GM23338 (cell line): Measurements from ENCODE around the gene PALLD. TPM values are rescaled to one million over a fixed set of nuclear protein-coding genes. Genes with fewer than 3 reads are reported as not detected.

Experiments
- ATAC-seq: fragments of 200-7000 bp; cut with Tn5 transposase; 3 replicates; pipeline ENCODE4 v1.9.1; 2020
- DNase-seq: peaks from one replicate; pipeline ENCODE4 v3.0.0-alpha.2; 2015; ENCODE audit warnings: low spot score
- H2AFZ ChIP-seq: fragments of 200-600 bp; sonication (generic); 2 replicates; pipeline ENCODE4 v1.8.0; 2016; ENCODE audit warnings: antibody characterized with exemption, mild to moderate bottlenecking, moderate library complexity
- H3F3A ChIP-seq: fragments of 200-600 bp; sonication (generic); replicated peaks from 2 replicates; pipeline ENCODE4 v1.8.0; 2017; ENCODE audit warnings: antibody characterized with exemption, mixed run types, low read depth
- H3K27ac ChIP-seq: fragments of 200-600 bp; sonication (generic); 2 replicates; pipeline ENCODE4 v1.6.1; 2016; ENCODE audit warnings: low read depth
- H3K27me3 ChIP-seq: fragments of 200-600 bp; sonication (generic); 2 replicates; pipeline ENCODE4 v1.8.0; 2016; ENCODE audit warnings: mild to moderate bottlenecking, mixed run types, moderate library complexity; ENCODE audit not compliant: insufficient read depth
- H3K36me3 ChIP-seq: fragments of 200-600 bp; sonication (generic); 2 replicates; pipeline ENCODE4 v1.8.0; 2016; ENCODE audit warnings: mild to moderate bottlenecking; ENCODE audit not compliant: insufficient read depth
- H3K4me1 ChIP-seq: fragments of 200-600 bp; sonication (generic); 2 replicates; pipeline ENCODE4 v1.8.0; 2016; ENCODE audit warnings: mild to moderate bottlenecking, moderate library complexity; ENCODE audit not compliant: insufficient read depth
- H3K4me2 ChIP-seq: fragments of 200-600 bp; sonication (generic); 2 replicates; pipeline ENCODE4 v1.7.1; 2017; ENCODE audit warnings: mixed run types
- H3K4me3 ChIP-seq: fragments of 200-600 bp; sonication (generic); 2 replicates; pipeline ENCODE4 v1.6.1; 2016; ENCODE audit warnings: mixed run types
- H3K79me2 ChIP-seq: fragments of 200-600 bp; sonication (generic); replicated peaks from 2 replicates; pipeline ENCODE4 v1.8.0; 2017; ENCODE audit warnings: mild to moderate bottlenecking; ENCODE audit not compliant: insufficient read depth
- H3K9me2 ChIP-seq: fragments of 200-600 bp; sonication (generic); 2 replicates; pipeline ENCODE4 v1.8.0; 2017; ENCODE audit not compliant: insufficient read depth
- H4K20me1 ChIP-seq: fragments of 200-600 bp; sonication (generic); replicated peaks from 2 replicates; pipeline ENCODE4 v1.8.0; 2017; ENCODE audit warnings: mild to moderate bottlenecking; ENCODE audit not compliant: insufficient read depth
- H3K27ac Mint-ChIP-seq: 2 replicates; pipeline ENCODE4 v1.8.0; 2020; ENCODE audit warnings: inconsistent platforms, mild to moderate bottlenecking, moderate library complexity, mixed read lengths
- H3K27me3 Mint-ChIP-seq: 3 replicates; pipeline ENCODE4 v1.8.0; 2022; ENCODE audit warnings: low read depth, mild to moderate bottlenecking, moderate library complexity, mixed read lengths, inconsistent platforms; ENCODE audit not compliant: insufficient read depth, poor library complexity
- H3K36me3 Mint-ChIP-seq: 3 replicates; pipeline ENCODE4 v1.8.0; 2021; ENCODE audit warnings: low read depth, mild to moderate bottlenecking, inconsistent platforms, moderate library complexity, mixed read lengths
- H3K4me1 Mint-ChIP-seq: 3 replicates; pipeline ENCODE4 v1.8.0; 2020; ENCODE audit warnings: mild to moderate bottlenecking, inconsistent platforms, mixed read lengths
- H3K4me3 Mint-ChIP-seq: 3 replicates; pipeline ENCODE4 v1.8.0; 2021; ENCODE audit warnings: moderate library complexity, mild to moderate bottlenecking, inconsistent platforms, mixed read lengths
- H3K9me3 Mint-ChIP-seq: 3 replicates; pipeline ENCODE4 v1.8.0; 2020; ENCODE audit warnings: moderate library complexity, mild to moderate bottlenecking, inconsistent platforms, mixed read lengths
- CREB1 ChIP-seq: fragments of 250-450 bp; sonication (Bioruptor Pico); IDR thresholded peaks from 2 replicates; pipeline ENCODE4 v1.5.0; 2020; ENCODE audit warnings: low read depth, mild to moderate bottlenecking, moderate library complexity
- EZH2 ChIP-seq: fragments of 200-600 bp; sonication (generic); IDR thresholded peaks from one replicate; pipeline ENCODE4 v1.8.0; 2017; ENCODE audit warnings: antibody characterized with exemption, mild to moderate bottlenecking, low read depth; ENCODE audit not compliant: unreplicated experiment
- EZH2phosphoT487 ChIP-seq: fragments of 200-600 bp; sonication (generic); IDR thresholded peaks from one replicate; pipeline ENCODE4 v1.8.1; 2018; ENCODE audit warnings: antibody characterized with exemption; ENCODE audit not compliant: unreplicated experiment
- JUNB ChIP-seq: IDR thresholded peaks from one replicate; pipeline ENCODE4 v1.6.1; 2016; ENCODE audit warnings: antibody characterized with exemption; ENCODE audit not compliant: unreplicated experiment
- NANOG ChIP-seq: IDR thresholded peaks from 2 replicates; pipeline ENCODE4 v1.6.1; 2016; ENCODE audit warnings: antibody characterized with exemption, borderline replicate concordance
- POLR2AphosphoS5 ChIP-seq: IDR thresholded peaks from 2 replicates; pipeline ENCODE4 v1.6.1; 2016; ENCODE audit warnings: antibody characterized with exemption, low read depth
- STAT1 ChIP-seq: IDR thresholded peaks from one replicate; pipeline ENCODE4 v1.6.1; 2016; ENCODE audit warnings: antibody characterized with exemption; ENCODE audit not compliant: unreplicated experiment
- ZNF114 ChIP-seq: fragments of 250-450 bp; sonication (Bioruptor Pico); IDR thresholded peaks from 2 replicates; pipeline ENCODE4 v1.5.0; 2020; ENCODE audit warnings: mild to moderate bottlenecking, moderate library complexity
- ZNF331 ChIP-seq: fragments of 250-450 bp; sonication (Bioruptor Pico); IDR thresholded peaks from 2 replicates; pipeline ENCODE4 v1.5.0; 2020; ENCODE audit warnings: low read depth, mild to moderate bottlenecking, moderate library complexity
- polyA plus RNA-seq: library from polyadenylated mRNA; unstranded; fragments of >200 nt; fragmentation: Nextera tagmentation; extraction: Ambion mirVana; gene quantifications from 2 replicates; pipeline ENCODE4 v1.2.1, GENCODE V29; 2016
- total RNA-seq: library from RNA; depleted of rRNA; stranded (reverse); fragments of >200 nt; shearing (Covaris generic); gene quantifications from 2 replicates; pipeline ENCODE4 v1.2.3, GENCODE V29; 2014
- TF ChIP-seq, protein P1 (sequence below), 2 experiments: fragments of 200-600 bp in 1 of 2; sonication (generic) in 1 of 2; conservative IDR thresholded peaks; 2 replicates each; pipeline versions ENCODE4 v1.5.1 to v1.6.1; 2016 to 2017; ENCODE audit warnings: antibody characterized with exemption in 2 of 2, low read depth in 2 of 2, mild to moderate bottlenecking in 2 of 2, moderate library complexity in 1 of 2
- TF ChIP-seq, protein P2 (sequence below): fragments of 250-450 bp; sonication (Bioruptor Pico); IDR thresholded peaks from 2 replicates; pipeline ENCODE4 v1.5.0; 2020; ENCODE audit warnings: mild to moderate bottlenecking, moderate library complexity
- TF ChIP-seq, protein P3 (sequence below): IDR thresholded peaks from one replicate; pipeline ENCODE4 v1.6.1; 2018; ENCODE audit warnings: antibody characterized with exemption; ENCODE audit not compliant: unreplicated experiment
- TF ChIP-seq, protein P4 (sequence below): IDR thresholded peaks from 2 replicates; pipeline ENCODE4 v1.6.1; 2016; ENCODE audit warnings: antibody characterized with exemption

The PALLD gene
- total and polyA plus RNA-seq, 2 experiments from 2014 or later = 13.1 to 30.2 TPM

DNA sequence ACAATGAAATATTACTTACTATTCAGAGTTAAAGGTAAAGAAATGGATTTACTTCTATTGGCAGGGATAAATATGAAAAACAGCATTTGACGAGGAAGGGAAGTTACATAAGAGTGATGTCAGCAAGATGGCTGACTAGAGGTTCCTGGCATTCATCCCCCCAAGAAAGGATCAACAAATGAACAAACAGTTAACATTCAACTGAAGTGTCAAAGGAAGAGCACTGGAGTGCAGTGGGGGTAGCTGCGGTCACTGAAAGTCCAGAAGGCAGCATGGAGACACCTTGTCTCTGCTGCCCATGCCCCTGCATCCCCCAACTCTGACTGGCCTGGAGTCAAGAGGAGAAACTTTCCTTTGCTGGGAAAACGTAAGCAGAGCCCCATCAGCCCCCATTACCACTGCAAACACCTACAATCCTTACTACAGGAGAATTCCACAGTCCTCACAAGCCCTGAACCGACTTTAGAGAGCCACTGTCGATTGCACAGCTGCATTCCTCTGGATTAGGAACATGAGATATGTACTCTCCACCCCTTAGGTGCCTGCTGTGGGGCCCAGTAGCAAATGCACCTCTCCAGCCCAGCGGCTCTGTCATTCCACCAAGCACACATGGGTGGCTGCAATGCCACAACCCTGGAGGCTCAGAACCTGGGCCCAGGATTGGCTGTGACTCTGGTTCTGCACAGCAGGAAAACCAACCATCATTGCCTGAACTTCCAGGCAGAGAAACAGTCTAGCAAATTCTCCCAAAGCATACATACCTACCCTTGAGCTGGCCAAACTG lies 433.8 kb downstream of the PALLD start:
- TF ChIP-seq, protein P1, sequence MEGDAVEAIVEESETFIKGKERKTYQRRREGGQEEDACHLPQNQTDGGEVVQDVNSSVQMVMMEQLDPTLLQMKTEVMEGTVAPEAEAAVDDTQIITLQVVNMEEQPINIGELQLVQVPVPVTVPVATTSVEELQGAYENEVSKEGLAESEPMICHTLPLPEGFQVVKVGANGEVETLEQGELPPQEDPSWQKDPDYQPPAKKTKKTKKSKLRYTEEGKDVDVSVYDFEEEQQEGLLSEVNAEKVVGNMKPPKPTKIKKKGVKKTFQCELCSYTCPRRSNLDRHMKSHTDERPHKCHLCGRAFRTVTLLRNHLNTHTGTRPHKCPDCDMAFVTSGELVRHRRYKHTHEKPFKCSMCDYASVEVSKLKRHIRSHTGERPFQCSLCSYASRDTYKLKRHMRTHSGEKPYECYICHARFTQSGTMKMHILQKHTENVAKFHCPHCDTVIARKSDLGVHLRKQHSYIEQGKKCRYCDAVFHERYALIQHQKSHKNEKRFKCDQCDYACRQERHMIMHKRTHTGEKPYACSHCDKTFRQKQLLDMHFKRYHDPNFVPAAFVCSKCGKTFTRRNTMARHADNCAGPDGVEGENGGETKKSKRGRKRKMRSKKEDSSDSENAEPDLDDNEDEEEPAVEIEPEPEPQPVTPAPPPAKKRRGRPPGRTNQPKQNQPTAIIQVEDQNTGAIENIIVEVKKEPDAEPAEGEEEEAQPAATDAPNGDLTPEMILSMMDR (conservative IDR thresholded peaks at IDR 0.05; ENCODE audit: low read depth in 2 of 2) = no peak
- TF ChIP-seq CREB1 (CRISPR knock-in tag) = no peak
- TF ChIP-seq JUNB = no peak
- no peak for TF ChIP-seq NANOG
- TF ChIP-seq ZNF114 (CRISPR knock-in tag) = no peak
- TF ChIP-seq ZNF331 = no peak
- no peak for TF ChIP-seq STAT1
- TF ChIP-seq, protein P2, sequence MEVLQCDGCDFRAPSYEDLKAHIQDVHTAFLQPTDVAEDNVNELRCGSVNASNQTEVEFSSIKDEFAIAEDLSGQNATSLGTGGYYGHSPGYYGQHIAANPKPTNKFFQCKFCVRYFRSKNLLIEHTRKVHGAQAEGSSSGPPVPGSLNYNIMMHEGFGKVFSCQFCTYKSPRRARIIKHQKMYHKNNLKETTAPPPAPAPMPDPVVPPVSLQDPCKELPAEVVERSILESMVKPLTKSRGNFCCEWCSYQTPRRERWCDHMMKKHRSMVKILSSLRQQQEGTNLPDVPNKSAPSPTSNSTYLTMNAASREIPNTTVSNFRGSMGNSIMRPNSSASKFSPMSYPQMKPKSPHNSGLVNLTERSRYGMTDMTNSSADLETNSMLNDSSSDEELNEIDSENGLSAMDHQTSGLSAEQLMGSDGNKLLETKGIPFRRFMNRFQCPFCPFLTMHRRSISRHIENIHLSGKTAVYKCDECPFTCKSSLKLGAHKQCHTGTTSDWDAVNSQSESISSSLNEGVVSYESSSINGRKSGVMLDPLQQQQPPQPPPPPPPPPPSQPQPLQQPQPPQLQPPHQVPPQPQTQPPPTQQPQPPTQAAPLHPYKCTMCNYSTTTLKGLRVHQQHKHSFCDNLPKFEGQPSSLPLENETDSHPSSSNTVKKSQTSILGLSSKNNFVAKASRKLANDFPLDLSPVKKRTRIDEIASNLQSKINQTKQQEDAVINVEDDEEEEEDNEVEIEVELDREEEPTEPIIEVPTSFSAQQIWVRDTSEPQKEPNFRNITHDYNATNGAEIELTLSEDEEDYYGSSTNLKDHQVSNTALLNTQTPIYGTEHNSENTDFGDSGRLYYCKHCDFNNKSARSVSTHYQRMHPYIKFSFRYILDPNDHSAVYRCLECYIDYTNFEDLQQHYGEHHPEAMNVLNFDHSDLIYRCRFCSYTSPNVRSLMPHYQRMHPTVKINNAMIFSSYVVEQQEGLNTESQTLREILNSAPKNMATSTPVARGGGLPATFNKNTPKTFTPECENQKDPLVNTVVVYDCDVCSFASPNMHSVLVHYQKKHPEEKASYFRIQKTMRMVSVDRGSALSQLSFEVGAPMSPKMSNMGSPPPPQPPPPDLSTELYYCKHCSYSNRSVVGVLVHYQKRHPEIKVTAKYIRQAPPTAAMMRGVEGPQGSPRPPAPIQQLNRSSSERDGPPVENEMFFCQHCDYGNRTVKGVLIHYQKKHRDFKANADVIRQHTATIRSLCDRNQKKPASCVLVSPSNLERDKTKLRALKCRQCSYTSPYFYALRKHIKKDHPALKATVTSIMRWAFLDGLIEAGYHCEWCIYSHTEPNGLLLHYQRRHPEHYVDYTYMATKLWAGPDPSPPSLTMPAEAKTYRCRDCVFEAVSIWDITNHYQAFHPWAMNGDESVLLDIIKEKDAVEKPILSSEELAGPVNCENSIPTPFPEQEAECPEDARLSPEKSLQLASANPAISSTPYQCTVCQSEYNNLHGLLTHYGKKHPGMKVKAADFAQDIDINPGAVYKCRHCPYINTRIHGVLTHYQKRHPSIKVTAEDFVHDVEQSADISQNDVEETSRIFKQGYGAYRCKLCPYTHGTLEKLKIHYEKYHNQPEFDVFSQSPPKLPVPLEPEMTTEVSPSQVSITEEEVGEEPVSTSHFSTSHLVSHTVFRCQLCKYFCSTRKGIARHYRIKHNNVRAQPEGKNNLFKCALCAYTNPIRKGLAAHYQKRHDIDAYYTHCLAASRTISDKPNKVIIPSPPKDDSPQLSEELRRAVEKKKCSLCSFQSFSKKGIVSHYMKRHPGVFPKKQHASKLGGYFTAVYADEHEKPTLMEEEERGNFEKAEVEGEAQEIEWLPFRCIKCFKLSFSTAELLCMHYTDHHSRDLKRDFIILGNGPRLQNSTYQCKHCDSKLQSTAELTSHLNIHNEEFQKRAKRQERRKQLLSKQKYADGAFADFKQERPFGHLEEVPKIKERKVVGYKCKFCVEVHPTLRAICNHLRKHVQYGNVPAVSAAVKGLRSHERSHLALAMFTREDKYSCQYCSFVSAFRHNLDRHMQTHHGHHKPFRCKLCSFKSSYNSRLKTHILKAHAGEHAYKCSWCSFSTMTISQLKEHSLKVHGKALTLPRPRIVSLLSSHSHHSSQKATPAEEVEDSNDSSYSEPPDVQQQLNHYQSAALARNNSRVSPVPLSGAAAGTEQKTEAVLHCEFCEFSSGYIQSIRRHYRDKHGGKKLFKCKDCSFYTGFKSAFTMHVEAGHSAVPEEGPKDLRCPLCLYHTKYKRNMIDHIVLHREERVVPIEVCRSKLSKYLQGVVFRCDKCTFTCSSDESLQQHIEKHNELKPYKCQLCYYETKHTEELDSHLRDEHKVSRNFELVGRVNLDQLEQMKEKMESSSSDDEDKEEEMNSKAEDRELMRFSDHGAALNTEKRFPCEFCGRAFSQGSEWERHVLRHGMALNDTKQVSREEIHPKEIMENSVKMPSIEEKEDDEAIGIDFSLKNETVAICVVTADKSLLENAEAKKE (CRISPR knock-in tag) = no peak
- TF ChIP-seq EZH2 = no peak
- no peak for TF ChIP-seq EZH2phosphoT487
- TF ChIP-seq, protein P3, sequence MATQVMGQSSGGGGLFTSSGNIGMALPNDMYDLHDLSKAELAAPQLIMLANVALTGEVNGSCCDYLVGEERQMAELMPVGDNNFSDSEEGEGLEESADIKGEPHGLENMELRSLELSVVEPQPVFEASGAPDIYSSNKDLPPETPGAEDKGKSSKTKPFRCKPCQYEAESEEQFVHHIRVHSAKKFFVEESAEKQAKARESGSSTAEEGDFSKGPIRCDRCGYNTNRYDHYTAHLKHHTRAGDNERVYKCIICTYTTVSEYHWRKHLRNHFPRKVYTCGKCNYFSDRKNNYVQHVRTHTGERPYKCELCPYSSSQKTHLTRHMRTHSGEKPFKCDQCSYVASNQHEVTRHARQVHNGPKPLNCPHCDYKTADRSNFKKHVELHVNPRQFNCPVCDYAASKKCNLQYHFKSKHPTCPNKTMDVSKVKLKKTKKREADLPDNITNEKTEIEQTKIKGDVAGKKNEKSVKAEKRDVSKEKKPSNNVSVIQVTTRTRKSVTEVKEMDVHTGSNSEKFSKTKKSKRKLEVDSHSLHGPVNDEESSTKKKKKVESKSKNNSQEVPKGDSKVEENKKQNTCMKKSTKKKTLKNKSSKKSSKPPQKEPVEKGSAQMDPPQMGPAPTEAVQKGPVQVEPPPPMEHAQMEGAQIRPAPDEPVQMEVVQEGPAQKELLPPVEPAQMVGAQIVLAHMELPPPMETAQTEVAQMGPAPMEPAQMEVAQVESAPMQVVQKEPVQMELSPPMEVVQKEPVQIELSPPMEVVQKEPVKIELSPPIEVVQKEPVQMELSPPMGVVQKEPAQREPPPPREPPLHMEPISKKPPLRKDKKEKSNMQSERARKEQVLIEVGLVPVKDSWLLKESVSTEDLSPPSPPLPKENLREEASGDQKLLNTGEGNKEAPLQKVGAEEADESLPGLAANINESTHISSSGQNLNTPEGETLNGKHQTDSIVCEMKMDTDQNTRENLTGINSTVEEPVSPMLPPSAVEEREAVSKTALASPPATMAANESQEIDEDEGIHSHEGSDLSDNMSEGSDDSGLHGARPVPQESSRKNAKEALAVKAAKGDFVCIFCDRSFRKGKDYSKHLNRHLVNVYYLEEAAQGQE = no peak
- TF ChIP-seq, protein P4, sequence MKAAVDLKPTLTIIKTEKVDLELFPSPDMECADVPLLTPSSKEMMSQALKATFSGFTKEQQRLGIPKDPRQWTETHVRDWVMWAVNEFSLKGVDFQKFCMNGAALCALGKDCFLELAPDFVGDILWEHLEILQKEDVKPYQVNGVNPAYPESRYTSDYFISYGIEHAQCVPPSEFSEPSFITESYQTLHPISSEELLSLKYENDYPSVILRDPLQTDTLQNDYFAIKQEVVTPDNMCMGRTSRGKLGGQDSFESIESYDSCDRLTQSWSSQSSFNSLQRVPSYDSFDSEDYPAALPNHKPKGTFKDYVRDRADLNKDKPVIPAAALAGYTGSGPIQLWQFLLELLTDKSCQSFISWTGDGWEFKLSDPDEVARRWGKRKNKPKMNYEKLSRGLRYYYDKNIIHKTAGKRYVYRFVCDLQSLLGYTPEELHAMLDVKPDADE = no peak
- no peak for TF ChIP-seq POLR2AphosphoS5
- DNase-seq = no peak
- no peaks in the 10 kb centered on the region for H3K9me2 ChIP-seq
- peaks cover 10% of the 10 kb centered on the region; the same call in 1 of the 2 replicates for H3K36me3 ChIP-seq
- Mint-ChIP-seq H3K36me3 (peaks cover 31% of the 10 kb centered on the region), H3K9me3 (peaks cover 23% of the 10 kb centered on the region; the same call in 2 of the 3 replicates), H3K4me3 (no peak overlapping the region), H3K27me3 (peaks cover 9% of the 10 kb centered on the region), H3K27ac (no peak overlapping the region), H3K4me1 (no peaks in the 10 kb centered on the region)
- H4K20me1 ChIP-seq = no peaks in the 10 kb centered on the region
- H3K4me1 ChIP-seq = no peaks in the 10 kb centered on the region
- H3K4me2 ChIP-seq = no peak overlapping the region
- H3K79me2 ChIP-seq = no peaks in the 10 kb centered on the region
- H3K27me3 ChIP-seq = no peaks in the 10 kb centered on the region
- H2AFZ ChIP-seq = no peak overlapping the region
- ATAC-seq = no peak
- no peak overlapping the region for H3K4me3 ChIP-seq
- H3K27ac ChIP-seq = no peak overlapping the region
- H3F3A ChIP-seq = no peaks in the 10 kb centered on the region
